ENCODE data around the gene PRDM11. TPM values are rescaled to one million over a fixed set of nuclear protein-coding genes. Genes with fewer than 3 reads are reported as not detected.

PRDM11 gene
- total RNA-seq, 1 donor from 2014 or later, result 4.6 TPM

DNA sequence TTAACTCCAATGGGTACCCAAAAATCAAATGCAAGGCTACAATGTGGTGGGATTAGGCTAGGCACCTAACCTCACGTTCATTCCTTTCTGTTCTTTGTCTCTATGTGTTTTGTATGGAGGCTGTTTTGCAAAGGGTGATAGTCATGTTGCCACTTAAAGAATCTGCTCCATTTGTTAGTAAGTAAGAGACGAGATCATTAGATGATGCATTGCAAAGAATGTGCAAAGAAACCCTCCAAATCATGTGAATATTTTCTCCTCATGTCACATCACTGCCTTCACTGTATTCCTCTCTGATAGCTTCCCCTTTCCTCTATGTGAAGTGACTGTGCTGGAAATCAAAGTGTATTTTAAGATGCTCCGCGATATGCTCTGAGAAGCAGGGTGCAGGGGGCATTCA is 127.8 kb downstream of the PRDM11 start:
- H3K4me3 ChIP-seq (ENCODE audit: low read depth, low read length), result no peak overlapping the region
- DNase-seq (ENCODE audit: low read depth), result no peak
- TF ChIP-seq, protein P1, sequence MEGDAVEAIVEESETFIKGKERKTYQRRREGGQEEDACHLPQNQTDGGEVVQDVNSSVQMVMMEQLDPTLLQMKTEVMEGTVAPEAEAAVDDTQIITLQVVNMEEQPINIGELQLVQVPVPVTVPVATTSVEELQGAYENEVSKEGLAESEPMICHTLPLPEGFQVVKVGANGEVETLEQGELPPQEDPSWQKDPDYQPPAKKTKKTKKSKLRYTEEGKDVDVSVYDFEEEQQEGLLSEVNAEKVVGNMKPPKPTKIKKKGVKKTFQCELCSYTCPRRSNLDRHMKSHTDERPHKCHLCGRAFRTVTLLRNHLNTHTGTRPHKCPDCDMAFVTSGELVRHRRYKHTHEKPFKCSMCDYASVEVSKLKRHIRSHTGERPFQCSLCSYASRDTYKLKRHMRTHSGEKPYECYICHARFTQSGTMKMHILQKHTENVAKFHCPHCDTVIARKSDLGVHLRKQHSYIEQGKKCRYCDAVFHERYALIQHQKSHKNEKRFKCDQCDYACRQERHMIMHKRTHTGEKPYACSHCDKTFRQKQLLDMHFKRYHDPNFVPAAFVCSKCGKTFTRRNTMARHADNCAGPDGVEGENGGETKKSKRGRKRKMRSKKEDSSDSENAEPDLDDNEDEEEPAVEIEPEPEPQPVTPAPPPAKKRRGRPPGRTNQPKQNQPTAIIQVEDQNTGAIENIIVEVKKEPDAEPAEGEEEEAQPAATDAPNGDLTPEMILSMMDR (conservative IDR thresholded peaks at IDR 0.05; ENCODE audit: low read depth, low read length), result no peak

GRCh38 chr11:45275828-45276227 is 129.4 kb downstream of the PRDM11 start:
- H3K4me3 ChIP-seq (ENCODE audit: low read depth, low read length), result no peak overlapping the region
- TF ChIP-seq, protein P1 (conservative IDR thresholded peaks at IDR 0.05; ENCODE audit: low read depth, low read length), result no peak
- DNase-seq (ENCODE audit: low read depth), result no peak

GRCh38 chr11:45278714-45279113 is 132.3 kb downstream of the PRDM11 start:
- TF ChIP-seq, protein P1 (conservative IDR thresholded peaks at IDR 0.05; ENCODE audit: low read depth, low read length), result no peak
- DNase-seq (ENCODE audit: low read depth), result no peak
- H3K4me3 ChIP-seq (ENCODE audit: low read depth, low read length), result no peak overlapping the region

DNA sequence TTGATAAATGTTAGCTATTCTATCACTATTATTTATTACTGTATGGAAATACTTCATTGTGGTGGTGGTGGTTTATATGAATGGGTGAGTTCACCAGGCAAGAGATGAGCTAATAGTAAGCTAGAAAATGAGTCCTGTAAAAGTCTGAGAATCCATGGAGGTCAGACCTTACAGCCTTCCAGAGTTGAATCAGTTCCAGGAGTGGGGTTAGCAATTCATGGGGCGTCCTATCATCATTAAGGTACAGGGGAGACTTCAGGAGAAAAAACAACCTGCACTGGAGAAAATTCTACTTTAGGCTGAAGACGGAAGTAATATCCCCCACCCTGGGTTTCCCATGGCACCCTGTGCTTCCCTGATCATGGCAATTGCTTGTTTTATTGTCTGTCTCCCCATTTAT is 133.2 kb downstream of the PRDM11 start:
- TF ChIP-seq, protein P1 (conservative IDR thresholded peaks at IDR 0.05; ENCODE audit: low read depth, low read length), result no peak
- no peak for DNase-seq (ENCODE audit: low read depth)

DNA sequence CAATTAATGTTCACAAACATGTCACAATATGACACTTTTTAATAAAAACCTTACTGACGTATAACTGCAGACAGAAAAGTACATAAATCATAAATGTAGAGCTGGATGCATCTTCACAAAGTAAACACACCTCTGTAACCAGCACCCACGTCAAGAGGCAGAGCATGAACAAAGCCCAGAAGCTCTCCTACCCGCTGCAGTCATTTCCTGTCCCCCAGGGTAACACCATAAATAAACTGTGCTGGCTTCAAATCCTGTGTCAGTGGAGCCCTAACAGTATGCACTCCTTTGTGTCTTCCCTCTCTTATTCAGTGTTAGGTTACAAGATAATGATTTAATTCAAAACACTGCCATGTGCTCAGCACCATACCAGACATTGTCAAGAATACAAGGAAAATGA is 134.0 kb downstream of the PRDM11 start:
- no peak for DNase-seq (ENCODE audit: low read depth)
- TF ChIP-seq, protein P1 (conservative IDR thresholded peaks at IDR 0.05; ENCODE audit: low read depth, low read length), result no peak
- no peak overlapping the region for H3K4me3 ChIP-seq (ENCODE audit: low read depth, low read length)

More for the DNA sequence above, 133.2 kb downstream of the PRDM11 start:
- H3K4me3 ChIP-seq (ENCODE audit: low read depth, low read length), result no peak overlapping the region

DNA sequence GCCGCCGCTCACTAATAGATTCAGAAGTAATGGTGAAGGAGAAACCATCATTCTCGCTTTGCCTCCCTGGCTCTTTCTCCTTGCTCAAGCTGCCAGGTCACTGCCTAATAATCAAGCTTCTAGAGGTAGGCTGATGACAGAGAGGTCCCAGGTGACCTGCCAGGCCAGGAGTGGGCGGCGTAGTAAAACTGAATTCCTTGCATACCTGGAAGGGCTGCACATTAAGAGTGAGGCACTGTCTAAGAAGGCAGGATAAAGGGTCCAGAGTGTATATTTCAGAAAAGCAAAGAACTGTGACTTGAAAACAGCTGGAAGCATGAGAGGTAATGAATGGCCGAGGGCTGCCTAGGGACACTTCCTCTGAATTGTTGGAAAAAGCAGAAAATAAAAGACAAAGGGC is 135.6 kb downstream of the PRDM11 start:
- no peak for DNase-seq (ENCODE audit: low read depth)
- TF ChIP-seq, protein P1 (conservative IDR thresholded peaks at IDR 0.05; ENCODE audit: low read depth, low read length), result no peak
- H3K4me3 ChIP-seq (ENCODE audit: low read depth, low read length), result no peak overlapping the region

Other genes starting within 250 kb of the PRDM11 start
- 8.0 and 34.4 TPM in 2 replicates for gene TP53I11, start 195.8 kb upstream of the PRDM11 start, total RNA-seq
- 5.4 and 6.4 TPM in 2 replicates for gene SYT13, start 139.7 kb downstream of the PRDM11 start, total RNA-seq